CD4-positive, alpha-beta T cell (primary cell): Measurements from ENCODE around the gene PIK3C2G. TPM values are rescaled to one million over a fixed set of nuclear protein-coding genes. Genes with fewer than 3 reads are reported as not detected.

Source experiments
- ATAC-seq: fragments of 200-7000 bp; cut with Tn5 transposase; one replicate; pipeline ENCODE4 v1.10.0; 2022; ENCODE audit warnings: mild to moderate bottlenecking; ENCODE audit not compliant: poor library complexity
- CTCF ChIA-PET: fragments of 350-600 bp; sonication (Branson Sonifier 250); formaldehyde crosslinking; loops from one replicate; lab custom pipeline; 2021; ENCODE audit warnings: antibody characterized with exemption, inconsistent platforms; lab: Charles Lee
- POLR2A ChIA-PET: fragments of 350-600 bp; sonication (Branson Sonifier 250); formaldehyde crosslinking; loops from one replicate; lab custom pipeline; 2021; ENCODE audit warnings: antibody characterized with exemption, inconsistent platforms; lab: Charles Lee
- DNase-seq, 14 experiments: peaks; one replicate each; pipeline ENCODE4 v3.0.0-alpha.2; 2013 to 2020; ENCODE audit warnings: mixed read lengths in 2 of 14
- H3K27ac ChIP-seq, 2 donors: one replicate each; pipeline versions ENCODE4 v1.5.1 to v1.7.0; 2013; ENCODE audit warnings: low read length in 2 of 2, low read depth in 1 of 2, mild to moderate bottlenecking in 1 of 2
- H3K27me3 ChIP-seq, 2 experiments: 1 replicate in 1 of 2; 2 replicates in 1 of 2; pipeline versions ENCODE4 v1.6.1 to v1.7.0; 2013; ENCODE audit warnings: low read length in 2 of 2, control low read depth in 1 of 2, mild to moderate bottlenecking in 1 of 2, moderate library complexity in 1 of 2; ENCODE audit not compliant: insufficient read depth in 2 of 2, control insufficient read depth in 1 of 2
- H3K36me3 ChIP-seq: one replicate; pipeline ENCODE4 v1.6.1; 2013; ENCODE audit warnings: low read length, control low read depth; ENCODE audit not compliant: insufficient read depth
- H3K4me1 ChIP-seq: one replicate; pipeline ENCODE4 v1.6.1; 2013; ENCODE audit warnings: low read length, control low read depth; ENCODE audit not compliant: insufficient read depth
- H3K4me3 ChIP-seq: one replicate; pipeline ENCODE4 v1.5.1; 2013; ENCODE audit warnings: mild to moderate bottlenecking, low read length, moderate library complexity
- H3K9me3 ChIP-seq, 2 experiments: 1 replicate in 1 of 2; 2 replicates in 1 of 2; pipeline versions ENCODE4 v1.6.1 to v1.7.0; 2013; ENCODE audit warnings: low read length in 2 of 2, mild to moderate bottlenecking in 2 of 2, control low read depth in 1 of 2, moderate library complexity in 1 of 2; ENCODE audit not compliant: control insufficient read depth in 1 of 2, insufficient read depth in 1 of 2
- H3K27ac Mint-ChIP-seq: one replicate; pipeline ENCODE4 v1.8.0; 2020; ENCODE audit warnings: mixed read lengths
- H3K27me3 Mint-ChIP-seq: one replicate; pipeline ENCODE4 v1.8.0; 2021; ENCODE audit warnings: mixed read lengths
- H3K36me3 Mint-ChIP-seq: one replicate; pipeline ENCODE4 v1.8.0; 2021; ENCODE audit warnings: low read depth, mixed read lengths
- H3K4me1 Mint-ChIP-seq: one replicate; pipeline ENCODE4 v1.8.0; 2021; ENCODE audit warnings: low read depth, mixed read lengths
- H3K4me3 Mint-ChIP-seq: one replicate; pipeline ENCODE4 v1.8.0; 2020; ENCODE audit warnings: mild to moderate bottlenecking, mixed read lengths
- H3K9me3 Mint-ChIP-seq: one replicate; pipeline ENCODE4 v1.8.0; 2020; ENCODE audit warnings: mixed read lengths
- intact Hi-C, 2 experiments: fragments of 100-400 bp; cut with DNase I in 1 of 2; cut with micrococcal nuclease in 1 of 2; formaldehyde crosslinking; loops; one replicate each; pipeline versions ENCODE4 v1.15.1 to v1.9.0; 2023 to 2025; cut with DNase I, micrococcal nuclease
- total RNA-seq, 174 experiments: library from RNA in 2 of 174; stranded (reverse) in 2 of 174; gene quantifications; one replicate each; pipeline ENCODE4 v1.2.3 and lab custom pipeline; 2021 to 2026
- TF ChIP-seq, protein P1 (sequence below): fragments of 200-600 bp; IDR thresholded peaks from one replicate; pipeline ENCODE4 v1.8.0; 2022; ENCODE audit warnings: antibody characterized with exemption, mild to moderate bottlenecking

The PIK3C2G gene
- total RNA-seq, 2 experiments from 2014 or later = not detected

DNA sequence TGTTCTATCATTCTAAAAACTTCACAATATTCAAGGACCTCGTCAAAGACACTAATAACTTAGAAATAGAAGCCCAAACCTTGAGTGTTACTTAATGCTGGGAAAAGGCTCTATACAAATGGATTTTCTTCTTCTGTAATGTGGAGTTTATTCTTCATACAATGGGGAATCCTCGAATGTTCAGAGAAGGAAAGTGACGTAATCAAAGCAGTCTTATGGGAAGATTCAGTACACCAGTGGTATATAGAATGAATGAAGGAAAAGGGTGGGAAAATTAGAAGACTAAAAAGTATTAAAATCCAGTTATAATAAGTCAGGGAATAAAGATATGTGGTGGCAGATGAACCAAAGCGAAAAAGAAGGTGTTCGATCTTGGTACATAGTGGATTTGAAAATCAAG lies 370.0 kb downstream of the PIK3C2G start:
- no peak overlapping the region for H3K4me3 Mint-ChIP-seq
- intact Hi-C loops = no loop called here

DNA sequence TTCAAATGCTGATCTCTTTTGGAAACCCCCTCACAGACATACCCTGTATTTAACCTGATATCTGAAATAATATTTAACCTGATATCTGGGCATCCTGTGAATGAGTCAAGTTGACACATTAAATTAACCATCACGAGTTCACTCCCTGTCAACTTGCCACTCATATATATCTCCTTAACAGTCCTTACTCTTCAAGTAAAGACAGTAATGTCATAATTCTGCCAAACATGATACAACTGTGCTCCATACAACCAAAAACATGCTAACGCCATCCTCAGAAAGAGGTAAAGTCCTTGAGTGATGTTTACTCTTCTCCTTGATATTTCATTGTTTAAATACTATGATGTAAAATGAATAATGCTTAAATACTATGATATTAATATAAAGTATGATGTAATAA lies 371.5 kb downstream of the PIK3C2G start:
- Histone ChIP-seq H3K27me3 (no peaks in the 10 kb centered on the region), H3K4me1 (no peaks in the 10 kb centered on the region), H3K4me3 (no peak overlapping the region), H3K27ac (no peak overlapping the region), H3K36me3 (no peaks in the 10 kb centered on the region), H3K9me3 (peaks cover 0 to 5% of the 10 kb centered on the region in 2 experiments)
- Mint-ChIP-seq H3K4me3 (no peak overlapping the region), H3K4me1 (no peaks in the 10 kb centered on the region), H3K9me3 (peaks cover 13% of the 10 kb centered on the region), H3K36me3 (no peaks in the 10 kb centered on the region), H3K27me3 (no peaks in the 10 kb centered on the region), H3K27ac (no peak overlapping the region)
- DNase-seq (no peak), ATAC-seq (no peak)
- TF ChIP-seq, protein P1, sequence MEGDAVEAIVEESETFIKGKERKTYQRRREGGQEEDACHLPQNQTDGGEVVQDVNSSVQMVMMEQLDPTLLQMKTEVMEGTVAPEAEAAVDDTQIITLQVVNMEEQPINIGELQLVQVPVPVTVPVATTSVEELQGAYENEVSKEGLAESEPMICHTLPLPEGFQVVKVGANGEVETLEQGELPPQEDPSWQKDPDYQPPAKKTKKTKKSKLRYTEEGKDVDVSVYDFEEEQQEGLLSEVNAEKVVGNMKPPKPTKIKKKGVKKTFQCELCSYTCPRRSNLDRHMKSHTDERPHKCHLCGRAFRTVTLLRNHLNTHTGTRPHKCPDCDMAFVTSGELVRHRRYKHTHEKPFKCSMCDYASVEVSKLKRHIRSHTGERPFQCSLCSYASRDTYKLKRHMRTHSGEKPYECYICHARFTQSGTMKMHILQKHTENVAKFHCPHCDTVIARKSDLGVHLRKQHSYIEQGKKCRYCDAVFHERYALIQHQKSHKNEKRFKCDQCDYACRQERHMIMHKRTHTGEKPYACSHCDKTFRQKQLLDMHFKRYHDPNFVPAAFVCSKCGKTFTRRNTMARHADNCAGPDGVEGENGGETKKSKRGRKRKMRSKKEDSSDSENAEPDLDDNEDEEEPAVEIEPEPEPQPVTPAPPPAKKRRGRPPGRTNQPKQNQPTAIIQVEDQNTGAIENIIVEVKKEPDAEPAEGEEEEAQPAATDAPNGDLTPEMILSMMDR = no peak
- ChIA-PET CTCF (no interaction called here), POLR2A (no interaction called here)
- intact Hi-C loops = no loop called here

More for the DNA sequence above, 370.0 kb downstream of the PIK3C2G start:
- peaks cover 10% of the 10 kb centered on the region for H3K9me3 Mint-ChIP-seq
- DNase-seq = no peak
- no peaks in the 10 kb centered on the region for H3K4me1 Mint-ChIP-seq
- H3K4me1 ChIP-seq = no peaks in the 10 kb centered on the region
- no peaks in the 10 kb centered on the region for H3K27me3 ChIP-seq
- H3K27me3 Mint-ChIP-seq = no peaks in the 10 kb centered on the region
- H3K36me3 Mint-ChIP-seq = no peaks in the 10 kb centered on the region
- no peak overlapping the region for H3K27ac ChIP-seq
- no peak for ATAC-seq
- ChIA-PET POLR2A (no interaction called here), CTCF (no interaction called here)
- no peak overlapping the region for H3K4me3 ChIP-seq
- no peaks in the 10 kb centered on the region for H3K36me3 ChIP-seq
- H3K9me3 ChIP-seq = peaks cover 0 to 5% of the 10 kb centered on the region in 2 experiments
- TF ChIP-seq, protein P1 = no peak
- no peak overlapping the region for H3K27ac Mint-ChIP-seq

- no peak for DNase-seq
- Mint-ChIP-seq H3K4me3 (no peak overlapping the region), H3K36me3 (no peaks in the 10 kb centered on the region), H3K27me3 (no peaks in the 10 kb centered on the region), H3K27ac (no peak overlapping the region), H3K4me1 (no peaks in the 10 kb centered on the region), H3K9me3 (peaks cover 11% of the 10 kb centered on the region)
- H3K9me3 ChIP-seq = peaks cover 0 to 5% of the 10 kb centered on the region in 2 experiments
- H3K36me3 ChIP-seq = no peaks in the 10 kb centered on the region
- no peak for ATAC-seq
- H3K4me3 ChIP-seq = no peak overlapping the region
- H3K4me1 ChIP-seq = no peaks in the 10 kb centered on the region
- no peaks in the 10 kb centered on the region for H3K27me3 ChIP-seq
- no peak overlapping the region for H3K27ac ChIP-seq
- POLR2A ChIA-PET = no interaction called here
- CTCF ChIA-PET = no interaction called here
- intact Hi-C loops = no loop called here
- TF ChIP-seq, protein P1 = no peak
Measured at GRCh38 chr12:18634382-18634781, 373.1 kb downstream of the PIK3C2G start.
